Left lobe of liver (tissue), 2 donors: ENCODE data around the gene TMEM181. TPM values are rescaled to one million over a fixed set of nuclear protein-coding genes. Genes with fewer than 3 reads are reported as not detected.

Experiments used
- ATAC-seq: fragments of 200-7000 bp; cut with Tn5 transposase; one replicate; pipeline ENCODE4 v1.9.1; 2020; ENCODE audit warnings: mild to moderate bottlenecking, moderate library complexity
- DNase-seq: peaks from one replicate; pipeline ENCODE4 v3.0.0-alpha.2; 2020; ENCODE audit warnings: low spot score
- total RNA-seq: library from RNA; stranded (reverse); gene quantifications from one replicate; pipeline ENCODE4 v1.2.1, GENCODE V29; 2021
- donor health status: DM: no; HTN: no; CAD: no; lungs with moderate emphysema.
- donor health status: DM: no; HTN: yes; CAD: no.

The TMEM181 gene
- total RNA-seq, 1 donor from 2014 or later = 12.0 TPM

DNA sequence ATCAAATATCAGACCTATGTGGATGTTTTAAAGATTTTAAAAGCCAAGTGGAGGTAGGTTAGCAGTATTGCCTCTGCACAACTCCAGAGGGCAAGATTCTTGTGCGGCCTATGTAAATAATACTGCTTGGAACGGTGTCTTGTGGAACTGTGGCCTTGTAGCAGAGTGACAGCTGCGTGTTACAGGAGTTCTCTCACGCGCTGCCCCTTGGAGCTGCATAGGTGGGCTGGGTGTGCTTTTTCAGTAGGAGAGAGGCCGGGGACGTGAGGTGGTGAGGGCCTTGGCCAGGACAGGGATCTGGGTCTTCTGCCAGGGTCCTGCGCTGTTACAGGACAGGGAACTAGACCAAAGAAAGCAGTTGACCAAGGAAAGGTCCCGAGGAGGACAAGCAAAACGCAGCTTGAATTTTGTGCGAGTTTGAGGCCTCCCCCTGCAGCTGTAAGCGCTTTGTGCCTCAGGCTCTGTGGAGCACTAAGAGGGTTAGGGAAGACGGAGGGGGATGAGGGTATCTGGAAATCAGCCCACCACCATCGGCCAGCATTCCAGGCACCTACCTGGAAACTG lies 1.5 kb downstream of the TMEM181 start:
- DNase-seq (no peak), ATAC-seq (no peak)

DNA sequence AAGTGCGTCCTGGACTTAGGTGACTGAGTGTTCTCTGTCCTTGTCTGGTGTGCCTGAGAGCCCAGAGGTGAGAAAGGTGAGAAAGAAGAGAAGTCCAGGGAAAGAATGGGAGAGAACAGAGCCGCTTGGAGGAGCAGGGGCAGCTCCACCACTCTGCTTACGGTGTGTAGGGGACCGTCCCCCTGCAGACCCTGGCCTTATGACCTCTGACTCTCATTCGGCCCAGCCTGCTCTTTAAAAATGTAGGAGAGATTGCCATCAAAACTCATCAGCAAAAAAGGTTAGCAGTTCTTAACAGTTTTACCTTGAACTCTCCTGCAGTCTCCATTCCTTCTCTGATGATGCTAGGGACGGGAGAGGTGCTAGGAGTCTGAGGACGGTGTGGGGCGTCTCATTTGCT lies 2.0 kb downstream of the TMEM181 start:
- no peak for DNase-seq
- no peak for ATAC-seq

DNA sequence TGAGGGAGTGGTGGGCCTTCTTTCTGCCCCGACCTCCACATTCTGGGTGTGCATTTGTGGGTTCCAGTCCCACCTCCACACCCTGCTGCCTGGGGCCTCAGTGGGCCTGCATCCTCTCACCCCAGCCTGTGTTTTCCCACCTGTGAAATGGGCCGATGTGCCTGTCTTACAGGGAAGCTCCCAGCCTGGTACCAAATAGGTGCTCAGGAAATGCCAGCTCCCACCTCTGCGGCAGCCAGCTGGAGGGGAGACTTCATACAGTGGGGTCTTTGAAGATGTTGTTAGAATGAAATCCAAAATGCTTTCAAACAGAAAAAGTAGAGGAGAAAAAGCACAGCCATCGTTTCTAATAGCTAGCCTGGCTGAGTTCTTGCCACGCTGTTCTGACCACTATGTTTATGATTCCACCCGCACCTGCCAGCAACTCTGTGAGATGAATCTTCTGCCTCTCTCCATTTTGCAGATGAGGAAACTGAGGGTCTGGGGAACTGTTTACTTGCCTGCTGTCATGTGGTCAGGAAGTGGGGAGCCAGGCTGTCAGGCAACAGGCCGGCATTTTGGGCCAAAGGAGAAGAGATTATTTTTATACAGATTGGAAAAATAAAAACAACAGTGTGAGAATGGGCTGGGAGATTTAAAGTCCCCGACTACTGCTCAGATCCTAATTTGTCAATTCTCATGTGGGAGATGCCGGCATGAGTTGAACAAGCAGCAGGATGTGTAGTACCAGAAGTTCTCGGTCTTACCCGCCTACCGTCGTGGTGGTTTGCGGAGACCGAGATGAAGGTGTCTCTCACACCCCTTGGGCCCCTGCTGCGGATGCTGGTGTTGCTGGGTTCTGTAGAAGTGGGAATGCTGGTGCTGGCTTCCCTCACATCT lies 4.6 kb downstream of the TMEM181 start:
- no peak for DNase-seq
- no peak for ATAC-seq

DNA sequence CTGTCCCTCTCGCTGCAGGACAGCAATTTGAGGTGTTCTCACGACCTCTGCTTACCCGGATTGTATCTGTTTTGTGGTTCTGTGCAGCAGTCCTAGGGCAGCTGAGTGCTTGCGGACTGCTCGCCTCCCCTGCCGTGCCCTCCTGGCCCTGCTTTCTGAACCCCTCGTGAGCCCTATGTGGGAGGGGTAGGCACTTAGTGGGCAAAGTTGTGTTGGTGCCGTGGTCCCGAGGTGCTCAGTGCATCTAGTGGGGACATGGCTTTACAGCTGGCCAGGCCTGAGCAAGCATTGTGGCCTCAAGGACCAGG lies 5.2 kb downstream of the TMEM181 start:
- no peak for DNase-seq
- no peak for ATAC-seq

DNA sequence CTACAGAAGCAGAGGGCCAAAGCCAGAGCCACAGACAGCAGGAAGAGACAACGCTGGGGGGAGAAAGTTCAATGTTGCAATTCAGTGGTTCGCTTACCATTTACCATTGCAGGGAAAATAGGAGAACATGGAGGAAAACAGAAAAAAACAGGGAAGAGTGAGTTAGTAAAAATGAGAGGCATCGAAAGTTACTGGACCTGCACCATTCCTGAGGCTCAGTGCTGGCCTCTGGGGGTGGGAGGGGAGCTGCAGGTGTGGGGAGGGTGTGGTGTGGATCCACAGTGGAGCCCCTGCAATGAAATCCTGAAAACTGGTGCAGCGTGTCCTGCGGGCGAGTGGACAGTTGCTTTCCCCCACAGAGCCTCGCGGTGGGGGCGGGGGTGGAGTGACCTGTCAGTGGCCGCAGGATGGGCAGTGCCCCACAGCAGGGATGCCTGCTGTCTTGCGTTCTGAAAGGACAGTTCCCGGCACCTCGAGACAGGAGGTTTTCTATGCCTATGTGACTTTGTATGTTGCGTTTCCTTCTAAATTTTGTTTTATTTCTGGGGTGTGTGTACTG lies 5.7 kb downstream of the TMEM181 start:
- no peak for ATAC-seq
- DNase-seq = no peak

DNA sequence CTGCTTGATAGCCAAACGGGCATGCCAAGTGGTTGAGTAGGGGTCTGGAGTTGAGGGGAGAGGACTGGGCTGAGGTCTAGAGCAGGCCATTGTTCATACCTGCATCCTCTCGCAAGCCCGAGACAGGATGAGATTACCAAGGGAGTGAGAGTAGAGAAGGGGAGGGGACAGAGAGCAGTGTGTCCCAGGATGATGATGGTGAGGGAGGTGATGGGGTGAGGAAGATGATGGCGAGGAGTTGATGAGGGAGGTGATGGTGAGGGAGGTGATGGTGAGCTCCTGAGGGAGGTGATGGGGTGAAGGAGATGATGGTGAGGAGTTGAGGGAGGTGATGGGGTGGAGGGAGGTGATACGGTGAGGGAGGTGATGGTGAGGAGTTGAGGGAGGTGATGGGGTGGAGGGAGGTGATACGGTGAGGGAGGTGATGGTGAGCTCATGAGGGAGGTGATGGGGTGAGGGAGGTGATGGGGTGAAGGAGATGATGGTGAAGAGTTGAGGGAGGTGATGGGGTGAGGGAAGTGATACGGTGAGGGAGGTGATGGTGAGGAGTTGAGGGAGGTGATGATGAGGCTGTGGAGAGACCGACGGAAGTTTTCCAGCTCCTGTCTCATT lies 6.4 kb downstream of the TMEM181 start:
- no peak for ATAC-seq
- DNase-seq = no peak

DNA sequence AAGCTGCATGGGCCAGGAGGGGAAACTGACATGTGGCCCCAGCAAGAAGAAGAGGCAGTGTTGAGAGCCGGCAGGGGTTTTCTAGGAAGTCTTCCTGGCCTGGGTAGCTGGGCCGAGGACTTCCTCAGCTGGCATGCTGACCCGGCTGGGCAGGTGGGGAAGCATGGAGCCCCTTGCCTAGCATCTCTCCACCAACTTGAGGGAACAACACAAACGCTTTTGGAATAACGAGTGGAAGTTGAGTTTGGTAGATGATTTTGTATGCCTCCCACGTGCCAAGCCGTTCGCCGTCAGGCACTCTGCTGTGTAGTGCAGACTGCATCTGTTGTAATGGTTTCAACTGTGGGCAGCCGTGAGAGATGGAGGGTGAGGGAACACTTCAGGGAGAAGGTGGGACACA lies 7.3 kb downstream of the TMEM181 start:
- DNase-seq (no peak), ATAC-seq (no peak)

DNA sequence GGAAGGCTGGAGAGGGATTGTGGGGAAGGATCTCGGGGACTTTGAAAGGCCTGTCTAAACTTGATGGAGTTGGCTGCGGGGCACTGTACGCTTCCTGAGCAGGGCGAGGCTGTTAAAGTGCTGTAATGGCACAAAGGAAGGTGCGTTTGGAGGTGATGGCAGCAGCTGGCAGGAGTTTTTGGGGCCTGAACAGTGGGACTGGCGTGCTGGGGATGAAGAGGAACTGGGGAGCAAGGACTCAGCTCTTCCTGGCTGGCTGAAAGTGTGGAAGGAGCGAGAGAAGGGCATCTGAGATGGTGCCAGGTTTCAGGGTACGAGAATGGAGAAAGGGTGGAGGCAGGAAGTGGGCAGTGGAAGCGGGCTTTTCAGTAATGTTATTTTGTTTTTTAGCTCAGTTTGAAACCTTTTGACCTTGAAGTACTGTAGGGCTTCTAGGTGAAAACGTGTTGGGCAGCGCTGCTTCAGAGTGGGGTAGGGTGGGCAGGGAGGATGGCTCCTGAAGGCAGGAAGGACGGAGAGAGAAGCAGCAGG lies 8.0 kb downstream of the TMEM181 start:
- ATAC-seq (no peak), DNase-seq (no peak)

DNA sequence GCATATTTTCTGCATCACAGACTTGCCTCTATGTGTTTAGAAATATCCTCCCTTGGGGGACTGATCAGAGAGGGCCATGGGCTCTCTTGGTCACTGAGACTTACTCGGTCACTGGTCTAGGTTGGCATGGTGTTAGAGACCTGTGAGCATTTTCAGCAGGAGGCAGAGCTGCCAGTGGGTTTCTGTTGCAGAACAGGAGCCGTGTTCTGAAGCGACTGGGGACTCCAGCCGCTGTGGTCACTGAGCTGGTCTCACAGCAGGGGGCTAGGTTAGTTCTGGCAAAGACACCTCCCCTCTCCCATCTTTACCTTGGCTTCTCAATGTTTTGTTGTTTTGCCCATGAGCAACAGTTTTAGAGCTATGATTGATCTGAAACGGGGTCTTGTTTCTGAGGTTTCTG lies 8.7 kb downstream of the TMEM181 start:
- ATAC-seq (no peak), DNase-seq (no peak)

DNA sequence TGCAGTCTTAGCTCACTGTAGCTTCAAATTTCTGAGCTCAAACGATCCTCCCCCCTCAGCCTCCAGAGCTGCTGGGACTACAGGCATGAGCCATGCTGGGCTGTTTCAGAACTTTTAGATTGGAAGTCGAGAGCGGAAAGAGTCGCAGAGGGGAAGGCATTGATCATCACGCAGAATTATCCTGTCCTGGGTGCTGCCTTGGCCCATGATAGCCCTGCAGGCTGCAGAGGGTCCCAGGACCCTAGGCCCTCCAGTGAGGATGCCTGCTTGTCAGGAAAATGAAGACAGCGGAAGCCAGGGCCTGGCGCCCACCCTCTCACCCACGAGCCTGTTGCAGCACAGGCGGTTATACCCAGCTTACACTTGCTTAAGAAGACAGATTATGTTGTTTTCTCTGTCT lies 9.1 kb downstream of the TMEM181 start:
- DNase-seq (no peak), ATAC-seq (no peak)

DNA sequence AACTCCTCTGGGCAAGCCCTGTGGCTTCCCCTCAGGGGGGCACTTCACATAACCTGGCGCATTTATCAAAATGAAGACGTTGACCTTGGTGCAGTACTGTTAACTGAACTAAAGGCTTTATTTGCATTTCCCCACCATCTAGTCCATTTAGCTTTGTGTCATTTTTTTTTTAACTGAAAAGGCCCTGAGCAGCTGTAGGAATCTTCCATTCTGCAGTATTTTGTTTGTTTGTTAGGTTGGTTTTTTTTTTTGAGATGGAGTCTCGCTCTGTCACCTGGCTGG lies 10.7 kb downstream of the TMEM181 start:
- no peak for DNase-seq
- ATAC-seq = no peak

DNA sequence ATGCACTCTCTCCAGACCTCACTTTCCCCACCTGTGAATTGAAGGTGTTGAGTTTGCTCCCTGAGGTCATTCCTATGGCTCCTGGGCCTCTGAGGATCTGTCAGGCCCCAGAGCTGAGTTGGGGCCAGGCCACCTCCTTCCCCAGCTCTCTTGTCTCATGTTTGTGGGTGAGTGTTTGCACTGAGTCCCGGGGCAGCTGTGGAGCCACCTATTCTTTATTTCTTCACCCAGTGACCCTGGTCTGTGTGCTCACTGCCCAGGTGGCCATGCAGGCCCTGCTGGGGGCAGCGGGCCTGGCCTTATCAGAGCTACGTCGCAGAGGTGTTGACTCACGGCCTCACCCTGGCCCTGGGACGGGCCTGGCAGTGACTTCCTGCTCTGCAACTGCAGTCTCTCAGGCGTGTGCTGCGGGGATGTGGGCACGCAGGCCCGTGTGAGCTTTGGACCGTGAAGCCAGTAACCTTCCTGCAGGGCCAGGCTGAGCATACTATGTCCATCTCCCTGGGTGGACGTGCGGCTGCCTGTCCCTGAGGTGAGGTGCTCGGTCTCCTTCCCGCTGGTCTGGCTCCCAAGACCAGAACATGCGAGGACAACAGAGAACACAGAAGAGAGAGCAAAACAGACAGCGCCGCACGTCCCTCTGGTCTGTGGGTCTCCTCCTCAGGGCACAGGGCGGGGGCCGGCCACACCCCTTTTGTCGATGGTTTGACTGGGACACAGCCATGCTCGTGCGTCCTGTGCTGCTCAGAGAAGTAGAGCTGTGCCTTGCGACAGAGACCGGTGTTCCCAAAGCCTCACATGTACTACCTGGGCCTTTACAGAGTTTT lies 12.1 kb downstream of the TMEM181 start:
- no peak for DNase-seq
- ATAC-seq = peak; percentile 62

DNA sequence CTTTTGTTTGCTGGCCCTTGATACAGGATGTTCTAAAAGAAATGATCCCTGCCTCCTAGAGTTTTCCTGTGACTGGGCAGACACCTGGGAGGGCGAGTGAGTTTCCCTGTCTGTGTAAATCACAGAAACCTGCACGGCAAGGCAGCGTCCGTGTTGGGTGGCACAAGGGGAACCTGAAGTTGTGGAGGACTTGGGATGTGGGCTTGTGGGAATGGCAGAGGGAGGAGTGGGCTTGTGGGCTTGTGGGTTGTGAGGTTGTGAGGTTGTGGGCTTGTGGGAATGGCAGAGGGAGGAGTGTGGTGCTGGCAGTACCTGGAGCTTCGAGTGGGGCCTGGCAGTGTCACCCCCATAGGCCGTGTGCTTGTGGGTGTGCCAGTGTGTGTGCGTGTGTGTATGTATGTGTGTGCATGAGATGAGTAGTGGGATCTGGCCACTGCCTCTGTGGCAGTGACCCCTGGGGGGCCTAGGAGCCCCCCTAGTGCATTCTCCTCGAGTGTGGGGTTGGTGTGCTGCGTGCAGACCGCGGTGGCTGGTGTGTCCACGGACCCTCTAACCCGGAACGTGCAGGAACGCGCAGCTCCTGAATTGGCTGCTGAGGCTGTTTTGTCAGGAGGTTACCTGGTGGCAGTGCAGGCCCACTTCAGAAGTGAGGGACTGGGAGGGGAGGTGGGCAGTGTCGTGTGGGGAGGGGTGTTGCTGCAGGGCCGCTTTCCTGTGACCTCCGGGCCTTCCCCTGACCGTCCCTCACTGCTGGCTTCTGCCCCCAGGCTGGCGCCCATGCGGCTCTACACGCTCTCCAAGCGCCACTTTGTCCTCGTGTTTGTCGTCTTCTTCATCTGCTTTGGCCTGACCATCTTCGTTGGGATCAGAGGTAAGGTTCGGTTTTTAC lies 13.0 kb downstream of the TMEM181 start:
- no peak for ATAC-seq
- no peak for DNase-seq

DNA sequence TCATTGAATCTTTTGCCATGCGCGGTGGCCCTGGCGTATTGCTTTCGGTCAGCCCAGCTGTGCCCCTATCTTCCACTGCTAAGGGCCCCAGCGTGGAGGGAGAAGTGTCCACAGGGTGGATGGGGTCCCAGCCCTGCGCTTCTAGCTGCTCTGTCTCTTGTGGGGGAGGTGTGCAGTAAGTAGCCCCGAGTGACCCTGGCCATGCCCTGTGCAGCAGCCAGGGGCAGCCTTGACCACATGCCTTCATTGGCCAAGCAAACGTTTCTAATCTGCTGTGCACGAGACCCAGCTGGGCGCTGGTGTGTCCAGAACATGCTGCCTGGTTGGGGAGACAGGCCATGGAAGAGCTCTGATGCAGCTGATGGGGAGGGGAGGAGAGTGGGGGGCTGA lies 13.6 kb downstream of the TMEM181 start:
- no peak for DNase-seq
- ATAC-seq = no peak

DNA sequence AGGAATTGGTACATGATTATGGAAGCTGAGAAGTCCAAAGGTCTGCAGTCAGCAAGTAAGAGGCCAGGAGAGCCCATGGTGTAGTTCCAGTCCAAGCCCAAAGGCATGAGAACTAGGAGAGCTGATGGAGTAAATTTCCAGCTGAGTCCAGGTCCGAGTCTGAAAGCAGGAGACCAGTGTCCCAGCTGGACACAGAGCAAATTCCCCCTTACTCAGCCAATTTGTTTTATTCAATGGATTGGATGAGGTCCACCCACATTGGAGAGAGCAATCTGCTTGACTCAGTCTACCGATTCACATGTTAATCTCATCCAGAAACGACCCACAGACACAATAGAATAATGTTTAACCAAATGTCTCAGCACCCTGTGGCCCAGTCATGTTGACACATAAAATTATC lies 14.9 kb downstream of the TMEM181 start:
- DNase-seq (no peak), ATAC-seq (no peak)

DNA sequence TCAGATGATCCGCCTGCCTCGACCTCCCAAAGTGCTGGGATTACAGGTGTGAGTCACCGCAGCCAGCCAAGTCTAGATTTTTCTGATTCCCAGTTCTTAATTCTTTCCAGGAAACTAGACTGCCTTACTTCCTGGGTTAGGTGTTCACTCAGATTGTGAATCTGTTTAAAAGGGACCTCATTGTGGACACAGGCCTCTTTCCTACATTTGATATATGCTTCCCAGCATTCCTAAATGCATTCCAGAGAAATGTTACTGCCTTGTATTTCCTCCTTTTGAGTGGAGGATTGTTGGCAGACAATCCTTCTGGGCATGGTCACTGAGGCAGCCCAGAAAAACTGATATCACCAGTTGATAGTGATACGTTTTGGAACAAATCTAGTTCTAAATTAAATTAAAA lies 15.7 kb downstream of the TMEM181 start:
- no peak for ATAC-seq
- no peak for DNase-seq

DNA sequence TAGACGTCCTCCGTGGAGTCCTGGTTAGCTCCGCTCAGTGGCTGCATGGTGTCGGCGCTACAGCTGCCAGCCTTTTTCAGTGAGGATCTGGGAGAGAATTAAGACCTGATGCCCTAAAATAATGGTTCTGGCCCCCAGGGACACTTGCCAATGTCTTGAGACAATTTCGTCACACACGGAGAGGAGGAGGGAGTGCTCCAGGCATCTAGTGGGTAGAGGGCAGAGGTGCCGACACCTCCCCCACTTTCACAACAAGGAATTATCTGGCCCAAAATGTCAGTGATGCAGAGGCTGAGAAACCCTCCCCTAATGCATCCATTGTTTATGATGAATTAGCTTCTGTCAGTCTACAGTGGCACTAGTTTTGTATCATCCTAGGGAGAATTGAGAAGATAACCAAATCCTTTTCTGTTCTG lies 24.4 kb downstream of the TMEM181 start:
- DNase-seq = no peak

DNA sequence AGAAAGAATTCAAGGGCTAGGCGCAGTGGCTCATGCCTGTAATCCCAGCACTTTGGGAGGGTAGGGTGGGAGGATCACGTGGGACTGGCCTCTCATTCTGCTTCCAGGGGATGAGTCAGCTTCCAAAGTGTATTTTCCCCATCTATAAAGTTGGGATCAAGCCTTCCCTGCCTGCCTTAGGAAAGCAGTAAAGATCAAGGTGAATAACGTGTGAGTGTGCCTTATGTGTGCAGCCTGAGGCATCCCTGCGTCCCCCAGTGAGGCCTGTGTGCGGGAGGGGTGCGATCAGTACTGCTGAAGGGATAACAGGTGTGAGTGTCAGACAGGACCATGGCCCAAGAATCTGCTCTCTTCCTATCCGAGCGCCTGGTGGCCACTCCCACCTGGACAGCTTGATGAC lies 26.8 kb downstream of the TMEM181 start:
- DNase-seq (no peak), ATAC-seq (no peak)

More for the DNA sequence above, 24.4 kb downstream of the TMEM181 start:
- ATAC-seq = no peak

DNA sequence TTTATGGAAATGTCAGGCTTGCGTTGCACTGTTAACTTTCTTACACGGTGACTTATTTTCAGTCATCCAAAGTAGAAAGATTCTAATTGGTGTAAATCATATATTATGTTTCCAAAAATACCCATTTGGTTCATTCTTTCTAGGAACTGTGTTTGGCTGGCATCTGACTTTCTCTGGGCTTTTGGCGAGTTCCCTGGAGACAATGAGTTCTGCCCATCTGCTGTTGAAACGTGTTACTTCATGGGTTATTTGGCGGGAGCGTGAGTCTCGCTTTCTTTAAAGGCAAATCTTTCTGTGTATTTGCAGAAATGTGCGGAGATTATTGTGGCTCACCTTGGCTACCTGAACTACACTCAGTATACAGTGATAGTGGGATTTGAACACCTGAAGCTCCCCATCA lies 29.5 kb downstream of the TMEM181 start:
- DNase-seq (no peak), ATAC-seq (no peak)

DNA sequence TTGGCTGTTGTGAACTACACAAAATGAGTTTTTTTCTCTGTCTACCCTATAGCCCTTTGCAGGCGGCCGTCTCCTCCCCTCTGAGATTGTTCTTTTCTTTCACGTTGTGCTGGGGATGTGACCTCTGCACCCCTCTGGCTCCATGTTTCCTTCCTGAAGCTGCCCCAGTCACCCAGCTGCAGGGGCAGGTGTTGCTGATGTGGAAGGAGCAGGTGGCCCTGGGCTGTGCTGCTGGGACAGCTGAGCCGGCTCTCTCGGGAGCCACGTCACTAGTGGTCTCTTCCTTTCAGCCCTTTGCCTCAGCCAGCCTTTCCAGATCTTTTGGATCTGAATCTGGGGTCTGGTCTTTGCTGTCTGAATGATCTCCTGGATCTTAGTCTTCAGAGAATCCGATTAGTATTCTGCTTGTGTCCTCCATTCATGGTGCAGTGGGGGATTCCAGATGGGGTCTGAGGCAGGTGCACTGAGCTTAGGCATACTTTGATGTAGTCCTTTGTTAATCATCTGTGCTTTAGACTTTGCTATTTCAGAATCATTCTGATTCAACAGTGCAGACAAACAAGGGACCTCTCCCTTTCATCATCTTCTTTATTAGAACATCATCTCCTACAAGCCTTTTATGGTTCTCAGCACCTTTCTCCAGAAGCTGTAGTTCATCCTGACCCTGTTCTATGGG lies 31.4 kb downstream of the TMEM181 start:
- no peak for DNase-seq
- no peak for ATAC-seq
